CD4-positive, alpha-beta T cell treated with Interferon alpha-2 for 1 hour (primary cell): ENCODE results near the gene CYP39A1.
"Not testable (repeated sequence)": the region's sequence is repeated elsewhere in the genome, so short reads cannot be mapped to it uniquely, and the experiment has no call there.

ENCODE experiments used
- DNase-seq, 2 donors: peaks; one replicate each; pipeline ENCODE4 v3.0.0-alpha.2; 2020 to 2022

CYP39A1 gene

DNA sequence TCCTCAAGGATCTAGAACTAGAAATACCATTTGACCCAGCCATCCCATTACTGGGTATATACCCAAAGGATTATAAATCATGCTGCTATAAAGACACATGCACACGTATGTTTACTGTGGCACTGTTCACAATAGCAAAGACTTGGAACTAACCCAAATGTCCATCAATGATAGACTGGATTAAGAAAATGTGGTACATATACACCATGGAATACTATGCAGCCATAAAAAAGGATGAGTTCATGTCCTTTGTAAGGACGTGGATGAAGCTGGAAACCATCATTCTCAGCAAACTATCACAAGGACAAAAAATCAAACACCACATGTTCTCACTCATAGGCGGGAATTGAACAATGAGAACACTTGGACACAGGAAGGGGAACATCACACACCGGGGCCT lies 4.5 kb downstream of the CYP39A1 start:
- DNase-seq: not testable (repeated sequence)

DNA sequence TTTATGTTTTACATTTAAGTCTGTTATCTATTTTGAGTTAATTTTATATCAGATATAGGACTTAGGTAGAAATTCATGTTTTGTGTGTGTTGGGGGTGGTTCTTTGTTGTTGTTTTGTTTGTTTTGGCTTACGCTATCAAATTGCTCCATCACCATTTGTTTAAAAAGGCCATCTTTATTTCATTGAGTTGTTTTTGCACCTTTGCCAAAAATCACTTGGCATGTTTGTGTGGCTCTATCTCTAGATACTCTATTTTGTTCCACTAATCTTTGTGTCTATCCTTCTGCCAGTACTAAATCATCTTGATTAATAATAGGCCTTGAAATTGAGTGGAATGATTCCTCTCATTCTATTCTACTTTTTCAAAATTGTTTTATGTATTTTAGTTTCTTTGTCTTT lies 7.4 kb downstream of the CYP39A1 start:
- no peak for DNase-seq

DNA sequence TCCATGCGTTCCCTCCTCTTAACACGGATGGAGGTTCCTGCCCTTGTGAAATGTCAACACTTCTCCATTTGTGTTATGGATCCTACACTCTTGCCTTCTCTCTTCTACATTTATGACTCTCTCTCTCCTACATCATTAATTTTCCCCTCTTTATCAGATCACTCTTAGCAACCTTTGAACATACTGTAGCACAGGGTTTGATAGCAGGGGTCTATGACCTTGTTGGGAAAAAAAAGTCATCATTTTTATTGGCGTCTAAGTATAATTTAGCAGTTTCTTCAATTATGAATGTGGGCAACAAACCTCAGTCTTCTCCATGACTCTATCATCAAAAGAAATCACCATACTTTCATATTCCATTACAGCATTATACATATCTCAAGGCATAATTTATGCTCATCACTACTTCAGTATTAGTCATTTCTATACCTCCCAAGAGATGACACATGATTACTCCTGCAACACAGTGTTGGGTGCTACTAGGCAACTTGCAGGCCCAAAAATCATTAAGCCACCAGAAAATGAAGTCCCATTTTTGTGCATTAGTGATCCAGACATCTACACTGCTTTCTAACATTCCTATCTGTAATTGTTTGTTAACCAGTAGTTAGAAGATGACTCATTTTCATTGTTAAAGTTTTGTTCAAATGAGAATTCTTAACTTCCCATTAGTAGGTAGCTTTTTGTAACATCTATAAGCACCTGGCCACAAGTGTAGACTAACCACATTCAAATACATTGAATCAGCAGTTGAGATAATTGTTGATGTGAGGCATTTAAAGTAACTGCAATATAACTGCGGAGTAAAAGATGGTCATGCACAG lies 9.5 kb downstream of the CYP39A1 start:
- DNase-seq: no peak

DNA sequence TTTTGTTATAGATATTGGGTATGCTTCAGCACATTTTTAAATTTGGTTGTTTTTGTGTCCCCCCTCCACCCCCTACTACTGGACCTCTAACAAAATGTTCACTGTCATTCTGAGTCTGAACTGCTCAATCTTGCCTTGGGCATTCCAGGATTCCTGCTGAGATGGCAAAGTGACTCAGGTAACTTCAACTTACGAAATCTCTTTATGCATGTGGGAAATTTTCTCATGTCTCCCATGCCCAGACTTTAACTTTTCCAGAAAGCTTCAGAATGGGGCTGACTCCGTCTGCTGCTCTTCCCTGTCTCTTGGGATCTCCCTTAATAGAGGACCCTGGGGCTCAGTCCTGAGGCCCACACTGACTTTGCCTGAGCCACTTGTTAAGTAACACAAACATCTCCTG lies 14.0 kb downstream of the CYP39A1 start:
- DNase-seq: no peak

DNA sequence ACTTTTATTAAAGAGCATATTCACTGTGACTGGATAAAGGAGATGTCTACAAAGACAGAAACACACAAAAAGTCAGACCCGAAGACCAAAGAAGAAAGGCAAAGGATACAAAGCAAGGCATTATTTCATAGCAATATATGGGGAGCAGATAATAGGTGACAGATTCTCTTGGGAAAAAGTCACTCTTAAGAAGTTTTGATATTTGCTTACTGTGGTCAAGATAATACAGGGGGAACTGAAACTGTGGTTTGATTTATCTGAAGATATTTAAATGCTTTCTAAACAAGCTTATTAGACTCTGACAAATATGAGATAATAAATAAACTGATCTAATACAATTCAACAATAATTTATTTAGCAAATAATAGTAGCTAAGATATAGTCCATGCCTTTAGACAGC lies 14.7 kb downstream of the CYP39A1 start:
- no peak for DNase-seq

DNA sequence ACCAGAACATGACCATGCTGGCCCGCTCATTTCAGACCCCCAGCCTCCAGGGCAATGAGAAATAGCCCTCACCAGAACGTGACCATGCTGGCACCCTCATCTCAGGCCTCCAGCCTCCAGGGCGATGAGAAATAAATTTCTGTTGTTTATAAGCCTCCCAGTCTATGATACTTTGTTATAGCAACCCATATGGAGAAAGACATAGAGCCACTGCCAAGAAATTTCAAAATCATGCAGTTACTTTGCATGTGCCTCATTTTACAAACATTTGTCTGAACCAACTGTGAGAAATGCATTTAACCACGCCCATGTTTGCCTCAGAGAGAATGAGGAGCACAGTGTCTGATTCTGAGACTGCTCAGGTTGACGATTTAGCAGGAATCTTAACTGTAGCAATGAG lies 15.5 kb downstream of the CYP39A1 start:
- no peak for DNase-seq

DNA sequence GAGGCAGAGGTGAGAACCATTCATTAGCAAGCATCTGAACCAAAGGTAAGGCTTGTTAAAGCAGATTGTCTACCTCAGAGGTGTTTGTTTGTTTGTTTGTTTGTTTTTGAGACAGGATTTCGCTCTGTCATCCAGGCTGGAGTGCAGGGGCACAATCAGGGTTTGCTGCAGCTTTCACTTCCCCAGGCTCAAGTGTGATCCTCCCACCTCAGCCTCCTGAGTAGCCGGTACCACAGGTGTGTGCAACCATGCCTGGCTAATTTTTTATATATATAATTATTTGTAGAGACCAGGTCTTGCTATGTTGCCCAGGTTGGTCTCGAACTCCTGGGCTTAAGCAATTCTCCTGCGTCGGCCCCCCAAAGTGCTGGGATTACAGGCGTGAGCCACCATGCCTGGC lies 17.2 kb downstream of the CYP39A1 start:
- no peak for DNase-seq

DNA sequence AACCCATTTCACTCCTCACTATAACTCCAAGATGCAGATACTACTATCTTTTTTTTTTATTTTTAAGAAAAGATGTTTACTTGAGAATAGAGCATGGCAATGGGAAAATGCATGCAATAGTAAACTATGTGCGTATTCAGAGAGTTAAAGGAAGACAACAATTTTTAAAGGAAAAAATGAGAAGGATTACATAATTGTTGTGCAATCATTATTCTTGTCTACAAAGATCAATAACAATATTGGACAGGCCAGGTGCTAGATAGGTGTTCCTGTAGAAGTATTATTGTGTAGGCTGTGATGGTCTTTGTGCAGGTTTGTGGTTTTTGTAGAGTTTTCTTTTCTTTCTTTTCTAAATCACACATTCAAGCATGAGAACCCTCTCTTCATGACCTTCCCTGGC lies 20.6 kb downstream of the CYP39A1 start:
- no peak for DNase-seq

DNA sequence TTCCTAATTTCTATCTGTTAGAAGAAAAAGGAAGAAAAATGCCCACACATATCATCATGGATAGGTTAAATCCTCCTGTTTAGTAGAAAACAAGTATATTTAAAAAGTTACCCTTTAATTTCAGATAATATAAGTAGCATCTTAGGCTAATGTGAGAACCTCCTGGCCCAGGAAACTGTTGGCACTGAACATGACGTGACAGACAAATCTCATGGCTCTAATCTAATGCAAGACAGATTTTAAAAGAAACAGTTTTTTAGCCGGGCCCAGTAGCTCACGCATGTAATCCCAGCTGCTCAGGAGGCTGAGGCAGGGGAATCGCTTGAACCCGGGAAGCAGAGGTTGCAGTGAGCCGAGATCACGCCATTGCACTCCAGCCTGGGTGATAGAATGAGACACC lies 22.9 kb downstream of the CYP39A1 start:
- no peak for DNase-seq

DNA sequence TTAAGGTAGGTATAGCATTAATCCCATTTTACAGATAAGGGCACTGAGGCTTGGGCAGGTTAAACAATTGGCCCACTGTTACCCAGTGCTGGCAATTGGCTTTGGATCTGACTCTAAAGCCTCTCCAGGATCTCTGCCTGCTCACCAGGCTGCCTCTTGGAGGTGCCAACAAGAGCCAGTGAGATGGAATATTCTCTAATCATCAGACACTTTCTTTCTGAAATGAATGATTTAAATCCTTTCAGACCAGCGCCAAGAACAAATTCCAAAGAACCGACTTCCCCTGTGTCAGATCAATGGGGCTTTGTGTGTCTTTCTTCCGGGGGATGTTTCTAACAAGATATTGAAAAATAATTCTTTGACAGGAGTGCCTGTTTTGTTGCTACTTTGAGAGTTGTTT lies 23.6 kb downstream of the CYP39A1 start:
- no peak for DNase-seq

DNA sequence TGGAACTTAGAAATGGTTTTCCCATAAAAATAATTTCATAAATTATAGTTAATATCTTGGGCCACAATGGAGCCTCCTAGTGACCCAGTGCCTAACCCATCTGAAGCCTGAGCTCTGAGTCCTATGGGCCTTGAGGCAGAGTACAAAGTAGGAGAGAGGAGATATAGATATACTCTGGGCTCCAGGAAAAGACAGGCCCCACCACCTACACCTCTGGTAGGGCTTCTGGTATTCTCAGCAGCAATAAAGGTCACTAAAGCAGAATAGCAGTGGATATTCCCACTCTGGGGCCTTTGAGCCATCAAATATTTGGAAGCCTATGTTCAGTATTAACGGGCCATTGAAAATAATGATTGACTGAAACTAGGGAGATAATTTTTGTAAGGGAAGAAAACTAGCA lies 24.1 kb downstream of the CYP39A1 start:
- no peak for DNase-seq

DNA sequence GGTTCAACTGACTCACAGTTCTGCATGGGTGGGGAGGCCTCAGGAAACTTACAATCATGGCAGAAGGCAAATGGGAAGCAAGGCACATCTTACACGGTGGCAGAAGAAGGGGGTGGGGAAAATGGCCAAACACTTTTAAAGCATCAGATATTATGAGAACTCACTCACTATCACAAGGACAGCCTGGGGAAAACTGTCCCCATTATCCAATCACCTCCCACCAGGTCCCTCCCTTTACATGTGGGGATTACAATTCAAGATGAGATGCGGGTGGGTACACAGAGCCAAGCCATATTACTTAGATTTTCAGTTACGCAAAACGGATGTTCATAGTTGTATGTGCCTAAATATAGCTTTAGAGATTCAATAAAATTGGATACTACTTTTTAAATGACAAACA lies 25.6 kb downstream of the CYP39A1 start:
- no peak for DNase-seq

DNA sequence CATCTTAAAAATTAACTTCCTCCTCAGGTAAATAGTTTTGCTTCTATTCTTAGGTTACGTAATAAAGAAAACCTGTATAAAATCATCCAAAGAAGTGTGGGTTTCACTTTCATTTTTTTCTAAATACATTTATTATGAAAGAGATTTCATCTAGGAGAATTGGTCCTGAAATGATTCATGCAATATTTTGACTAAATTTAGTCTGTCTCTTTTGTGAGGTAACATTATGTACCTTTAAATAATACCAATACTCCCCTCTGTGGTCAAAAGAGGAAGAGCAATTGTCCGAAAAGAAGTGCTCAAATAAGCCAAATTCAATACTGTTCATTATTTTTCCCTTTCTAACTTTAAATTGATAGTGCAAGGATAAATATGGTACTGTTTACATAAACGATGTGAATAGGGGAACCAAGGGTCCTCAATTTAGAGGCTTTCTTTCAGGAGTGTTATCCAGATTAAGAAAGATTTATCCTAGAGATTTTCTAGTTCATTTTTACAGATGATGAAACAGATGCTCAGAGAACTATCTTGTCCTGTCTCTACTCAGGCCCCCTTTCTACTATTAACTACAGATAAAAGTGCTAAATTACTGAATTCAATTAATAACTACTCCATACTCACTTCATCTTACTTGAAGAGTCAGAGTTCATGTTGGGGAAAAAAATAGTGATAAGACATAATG lies 26.2 kb downstream of the CYP39A1 start:
- DNase-seq: peak in 1 of 2 donors; percentile 37

DNA sequence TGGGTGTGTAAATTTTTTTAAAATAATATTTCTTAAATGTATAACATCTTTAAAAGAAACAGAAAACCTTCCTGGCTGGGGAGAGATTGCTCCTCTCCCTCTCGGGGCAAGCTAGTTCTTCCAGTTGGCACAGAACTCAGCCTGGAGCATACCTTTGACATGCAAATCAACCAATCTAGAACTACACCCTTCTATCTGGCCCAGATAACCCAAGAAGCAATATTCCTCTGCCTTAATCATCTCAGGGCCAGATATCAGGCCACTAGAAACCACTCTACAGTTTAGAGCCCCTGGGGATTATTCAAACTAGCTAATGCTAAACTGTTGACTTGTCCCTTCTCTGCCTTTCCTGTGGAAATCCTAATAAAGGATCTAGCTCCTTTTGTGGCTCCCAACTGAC lies 33.9 kb downstream of the CYP39A1 start:
- DNase-seq: no peak

DNA sequence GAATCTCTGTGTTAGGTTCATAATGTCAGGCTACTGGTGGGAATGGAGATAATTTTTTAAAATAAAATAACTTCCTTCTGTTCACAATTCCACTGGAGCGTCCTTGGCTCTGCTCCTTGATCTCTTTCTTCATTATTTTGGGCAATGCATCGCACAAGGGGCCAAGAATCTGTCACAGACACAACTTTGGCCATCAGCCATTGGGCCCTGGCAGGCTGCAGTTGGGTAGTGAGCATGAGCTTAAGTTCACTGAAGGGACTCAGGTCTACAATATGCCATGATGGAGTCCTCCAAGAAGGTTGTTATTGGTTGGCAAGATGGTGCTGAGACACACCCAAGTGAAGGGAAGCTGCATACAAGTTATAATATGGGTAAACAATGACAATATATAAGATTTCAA lies 40.0 kb downstream of the CYP39A1 start:
- no peak for DNase-seq

DNA sequence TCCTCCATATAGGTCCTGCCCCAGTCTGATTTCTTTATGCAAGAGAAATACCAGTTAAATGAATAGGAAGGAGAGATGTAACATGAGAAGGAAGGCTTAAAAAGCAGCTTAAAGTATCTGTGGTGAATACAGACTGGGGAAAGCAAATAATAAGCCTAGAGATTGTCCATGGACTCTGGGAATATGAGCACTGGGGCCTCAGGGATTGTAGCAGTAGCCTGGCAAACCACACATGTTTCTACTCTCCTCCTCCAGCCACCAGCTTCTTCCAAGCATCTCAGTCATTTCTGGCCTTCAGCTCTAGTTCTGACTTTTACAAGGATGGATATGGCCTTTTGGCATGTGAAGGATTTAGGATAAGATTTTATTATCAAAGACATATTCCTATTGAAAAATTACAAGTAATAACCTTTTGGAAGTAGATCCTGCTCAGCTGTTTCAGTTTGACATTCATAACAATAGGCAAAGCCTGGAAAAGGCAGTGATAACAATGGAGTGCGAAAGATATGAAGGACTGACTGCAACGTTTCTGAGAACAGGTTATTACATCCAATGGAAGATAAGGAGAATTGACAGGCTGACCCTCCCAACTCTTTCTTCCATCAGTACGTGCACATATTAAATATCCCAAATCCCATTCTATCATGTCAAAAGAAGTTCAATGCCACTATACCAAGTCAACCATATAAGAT lies 41.6 kb downstream of the CYP39A1 start:
- DNase-seq: no peak

DNA sequence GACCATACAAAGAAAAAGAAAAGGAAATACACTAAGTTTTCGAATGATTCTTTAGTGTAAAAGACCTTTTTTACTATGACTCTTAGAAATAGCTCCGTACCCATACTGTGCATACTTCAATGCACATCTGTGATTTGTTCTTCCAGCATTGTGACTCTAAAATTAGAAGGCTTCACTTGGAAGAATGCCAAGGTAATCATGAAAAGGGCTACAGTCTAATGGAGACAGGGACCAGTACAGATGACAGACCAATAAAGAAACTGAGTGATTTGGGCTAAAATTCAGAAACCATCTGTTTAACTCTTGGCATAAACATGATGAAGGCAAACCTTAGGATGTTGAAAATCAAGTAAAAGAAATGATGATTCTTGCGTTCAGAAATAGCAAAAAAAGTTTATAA lies 46.3 kb downstream of the CYP39A1 start:
- DNase-seq: no peak

DNA sequence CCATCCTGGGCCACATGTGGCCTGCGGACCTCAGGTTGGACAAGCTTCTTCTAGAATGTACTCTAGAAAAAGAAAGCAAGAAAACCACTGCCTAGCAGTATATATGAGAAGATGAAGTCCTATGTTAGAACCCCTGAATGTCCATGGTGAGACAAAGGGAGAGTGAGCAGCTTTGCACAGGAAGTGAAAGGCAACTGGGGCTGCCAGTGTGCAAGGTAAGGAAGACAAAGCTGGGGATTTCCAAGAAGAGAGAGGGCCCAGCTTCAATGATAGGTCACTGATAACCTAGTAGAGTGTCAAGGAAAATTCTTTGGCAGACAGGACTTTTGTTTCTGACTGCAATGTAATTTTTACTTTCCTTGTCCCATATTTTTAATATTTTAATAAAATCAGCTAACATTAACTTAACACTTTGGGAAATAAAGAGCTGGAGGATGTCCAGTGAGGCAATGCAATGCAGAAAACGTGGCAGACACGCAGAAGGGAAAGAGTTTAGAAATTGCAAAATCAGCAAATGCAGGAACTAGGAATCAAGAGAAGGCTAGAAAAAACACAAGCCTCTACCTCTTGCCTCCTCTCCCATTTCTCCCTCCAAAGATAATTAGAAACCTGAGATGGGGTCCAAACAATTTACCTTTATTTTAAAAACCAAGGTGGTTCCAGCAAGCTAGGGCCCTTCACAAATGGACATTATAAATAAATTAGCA lies 47.4 kb downstream of the CYP39A1 start:
- DNase-seq: no peak

DNA sequence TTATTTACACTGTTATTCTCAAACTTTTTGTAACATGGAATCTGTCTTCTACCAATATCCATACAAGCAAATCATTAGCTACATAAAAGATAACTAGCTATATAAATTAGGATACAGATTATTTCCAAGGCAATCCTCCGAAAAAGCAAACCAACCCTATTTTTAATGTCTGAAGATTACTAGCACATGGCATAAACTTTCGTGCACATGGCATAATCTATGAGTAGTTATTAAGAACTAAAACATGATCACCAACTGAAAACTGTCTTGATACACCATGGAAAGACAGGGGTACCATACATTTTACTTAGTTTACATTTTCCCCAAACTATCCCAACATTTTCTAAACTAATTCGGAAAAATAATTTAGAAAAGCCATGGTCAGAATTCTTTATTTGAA lies 54.4 kb downstream of the CYP39A1 start:
- no peak for DNase-seq

DNA sequence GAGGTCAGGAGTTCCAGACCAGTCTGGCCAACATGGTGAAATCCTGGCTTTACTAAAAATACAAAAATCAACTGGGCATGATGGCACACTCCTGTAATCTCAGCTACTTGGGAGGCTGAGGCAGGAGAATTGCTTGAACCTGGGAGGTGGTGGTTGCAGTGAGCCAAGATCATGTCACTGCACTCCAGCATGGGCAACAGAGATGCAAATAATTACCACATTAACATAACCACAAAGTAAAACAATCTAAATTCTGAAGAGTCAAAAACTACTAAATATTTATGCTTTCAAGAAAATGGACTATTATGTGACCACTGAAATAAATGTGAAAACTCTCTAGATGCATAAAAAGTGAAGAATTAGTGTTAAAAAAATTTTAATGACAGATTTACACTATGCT lies 59.9 kb downstream of the CYP39A1 start:
- DNase-seq: no peak

DNA sequence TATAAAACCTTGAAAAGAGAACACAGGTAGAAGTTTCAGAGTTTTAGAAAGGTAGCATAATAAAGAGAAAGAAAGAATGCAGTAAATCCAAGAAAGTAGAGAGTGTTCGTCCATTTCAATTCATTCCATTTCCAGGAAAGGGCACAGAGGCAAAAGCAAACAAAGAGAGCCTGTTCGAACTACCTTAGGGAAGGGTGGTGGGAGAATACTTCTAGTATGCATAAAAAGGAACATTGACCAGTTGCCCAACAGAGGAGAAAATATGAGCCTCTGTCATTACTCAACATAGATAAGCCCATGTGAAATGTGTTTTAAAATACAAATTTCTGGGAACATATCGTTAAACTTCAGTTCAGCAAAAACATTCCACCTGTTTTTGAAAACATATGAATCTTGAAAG lies 60.6 kb downstream of the CYP39A1 start:
- no peak for DNase-seq

DNA sequence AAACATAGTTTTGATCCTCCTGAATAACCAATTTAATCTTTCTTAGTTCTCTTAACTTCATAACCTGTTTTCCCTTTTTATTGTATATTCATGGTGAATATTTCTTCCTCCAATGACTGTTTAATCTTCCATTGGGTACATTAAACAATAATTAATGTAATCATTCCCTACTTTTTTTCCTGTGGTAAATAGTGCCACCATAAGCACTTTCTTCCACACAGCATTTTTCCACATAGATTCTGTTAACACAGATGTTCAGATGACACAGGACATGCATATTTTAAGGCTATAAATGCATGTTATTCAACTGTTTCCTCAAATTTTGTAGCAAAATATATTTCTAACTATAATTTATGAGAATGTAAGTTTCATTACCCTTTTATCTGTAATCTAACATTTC lies 61.9 kb downstream of the CYP39A1 start:
- no peak for DNase-seq

DNA sequence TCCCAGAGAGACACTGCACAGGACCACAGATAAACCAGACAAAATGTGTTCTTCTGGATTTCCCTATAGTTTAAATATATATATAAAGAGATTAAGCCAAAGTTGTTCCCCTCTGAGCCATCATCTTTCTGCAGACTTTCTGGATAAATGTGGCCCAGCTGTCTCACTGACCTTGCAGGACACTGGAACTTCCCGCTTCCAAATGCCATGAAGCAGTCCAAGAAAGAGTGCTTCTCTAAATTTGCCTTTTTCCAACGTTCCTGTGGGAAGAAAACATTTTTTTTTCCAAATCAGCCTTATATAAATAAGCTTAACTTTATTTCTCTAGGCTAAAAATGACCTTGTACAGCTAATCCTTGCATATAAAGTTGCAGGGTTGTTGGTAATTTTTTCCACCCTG lies 65.7 kb downstream of the CYP39A1 start:
- no peak for DNase-seq

DNA sequence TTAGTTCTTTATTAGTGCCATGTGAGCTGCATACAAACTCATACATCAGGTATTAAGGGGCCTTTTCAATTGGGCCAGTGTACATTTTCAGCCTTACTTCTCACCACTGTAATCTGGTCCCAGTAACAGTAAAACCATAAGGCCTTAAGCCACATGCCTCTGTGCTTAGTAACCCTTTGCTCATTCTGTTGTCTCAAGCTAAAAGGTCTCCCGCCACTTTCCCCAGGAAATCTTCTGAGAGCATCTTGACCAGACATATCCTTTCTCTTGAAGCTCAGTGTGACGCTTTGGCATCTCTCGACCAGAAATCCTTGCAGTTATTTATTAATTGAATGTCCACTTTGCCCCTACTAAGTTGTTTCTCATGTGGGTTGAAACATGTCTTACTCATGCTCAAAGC lies 68.0 kb downstream of the CYP39A1 start:
- no peak for DNase-seq
